ENCODE data around the gene QRFP.

DNA sequence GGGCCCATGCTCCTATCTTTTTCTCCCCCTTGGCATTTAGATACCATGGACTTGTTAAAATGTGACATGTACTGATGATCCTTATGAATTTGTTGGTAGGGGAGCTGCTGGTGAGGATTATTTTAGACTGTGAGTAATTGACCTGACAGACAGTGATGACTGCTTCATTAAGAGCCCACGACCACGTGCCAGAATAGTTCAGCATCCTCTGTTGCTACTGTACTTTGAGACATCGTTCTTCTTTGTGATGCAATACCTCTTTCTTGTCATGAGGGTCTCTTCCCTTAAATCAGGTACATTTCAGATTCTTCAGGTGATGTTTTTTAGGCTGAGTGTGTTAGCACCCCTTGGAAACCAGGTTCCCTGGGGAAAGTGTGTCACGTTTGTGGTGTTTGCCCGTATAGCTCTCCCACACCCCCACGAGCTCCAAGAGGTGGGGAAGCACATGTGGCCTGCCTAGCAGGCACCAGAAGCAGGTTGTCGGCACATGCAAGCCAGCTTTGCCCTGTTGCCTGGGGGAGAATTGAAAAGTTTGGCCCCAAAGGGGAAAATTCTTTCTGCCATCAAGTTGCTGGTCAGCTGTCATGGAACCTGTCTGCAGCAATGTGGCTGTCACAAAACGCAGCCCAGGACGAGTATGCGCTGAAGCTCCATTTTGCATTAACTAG lies 25.1 kb downstream of the QRFP start:
- TF ChIP-seq, protein P1, sequence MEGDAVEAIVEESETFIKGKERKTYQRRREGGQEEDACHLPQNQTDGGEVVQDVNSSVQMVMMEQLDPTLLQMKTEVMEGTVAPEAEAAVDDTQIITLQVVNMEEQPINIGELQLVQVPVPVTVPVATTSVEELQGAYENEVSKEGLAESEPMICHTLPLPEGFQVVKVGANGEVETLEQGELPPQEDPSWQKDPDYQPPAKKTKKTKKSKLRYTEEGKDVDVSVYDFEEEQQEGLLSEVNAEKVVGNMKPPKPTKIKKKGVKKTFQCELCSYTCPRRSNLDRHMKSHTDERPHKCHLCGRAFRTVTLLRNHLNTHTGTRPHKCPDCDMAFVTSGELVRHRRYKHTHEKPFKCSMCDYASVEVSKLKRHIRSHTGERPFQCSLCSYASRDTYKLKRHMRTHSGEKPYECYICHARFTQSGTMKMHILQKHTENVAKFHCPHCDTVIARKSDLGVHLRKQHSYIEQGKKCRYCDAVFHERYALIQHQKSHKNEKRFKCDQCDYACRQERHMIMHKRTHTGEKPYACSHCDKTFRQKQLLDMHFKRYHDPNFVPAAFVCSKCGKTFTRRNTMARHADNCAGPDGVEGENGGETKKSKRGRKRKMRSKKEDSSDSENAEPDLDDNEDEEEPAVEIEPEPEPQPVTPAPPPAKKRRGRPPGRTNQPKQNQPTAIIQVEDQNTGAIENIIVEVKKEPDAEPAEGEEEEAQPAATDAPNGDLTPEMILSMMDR (IDR thresholded peaks at IDR 0.05): no peak
- TF ChIP-seq POLR2A (IDR thresholded peaks at IDR 0.05; ENCODE audit: low read depth) (no peak), EP300 (IDR thresholded peaks at IDR 0.05) (no peak), POLR2AphosphoS5 (IDR thresholded peaks at IDR 0.05) (no peak)

Measured in esophagus muscularis mucosa (tissue), 4 donors.